Measurements from ENCODE around the gene TASOR2. TPM values are rescaled to one million over a fixed set of nuclear protein-coding genes. Genes with fewer than 3 reads are reported as not detected.

The TASOR2 gene
- total RNA-seq, 1 experiment from 2014 or later: 57.4 TPM

- no peak overlapping the region for H3K4me3 ChIP-seq (ENCODE audit: low read depth in 2 of 2, low read length in 2 of 2)
- H3K4me1 ChIP-seq (ENCODE audit: control insufficient read depth, insufficient read depth, low read length): no peaks in the 10 kb centered on the region
- in situ Hi-C loops (cut with HindIII; ENCODE audit: low pct_unique_long_range_greater_than_20kb, low sequenced_read_pairs): no loop called here
- POLR2A ChIA-PET: no interaction called here
- no peak overlapping the region for H3K27ac ChIP-seq (ENCODE audit: low read length)
- H3K9me3 ChIP-seq (ENCODE audit: control insufficient read depth, insufficient read depth, low read depth, low read length): no peaks in the 10 kb centered on the region
- intact Hi-C loops (cut with micrococcal nuclease; ENCODE audit: unreplicated experiment): no loop called here
- no peak for ATAC-seq
- TF ChIP-seq POLR2AphosphoS5 (IDR thresholded peaks at IDR 0.05; ENCODE audit: low read depth, low read length) (no peak), CTCF (IDR thresholded peaks at IDR 0.05) (no peak), REST (IDR thresholded peaks at IDR 0.05; ENCODE audit: insufficient read depth in 1 of 2, low read depth in 2 of 2, low read length in 1 of 2) (no peak), TCF7L2 (IDR thresholded peaks at IDR 0.05; ENCODE audit: low read depth, low read length) (no peak), SIN3A (IDR thresholded peaks at IDR 0.05; ENCODE audit: borderline replicate concordance, insufficient read depth, low read depth, low read length) (no peak)
- no peaks in the 10 kb centered on the region for H3K27me3 ChIP-seq (ENCODE audit: control insufficient read depth, insufficient read depth, low read length)
- CTCF ChIA-PET: no interaction called here
- BruUV-seq (replicated peaks): no TSS peak
- no peak for DNase-seq (ENCODE audit: low read depth, low spot score)
- H3K36me3 ChIP-seq (ENCODE audit: control insufficient read depth, insufficient read depth, low read length): no peaks in the 10 kb centered on the region; the same call in 1 of the 2 replicates
These were observed 23.6 kb upstream of the TASOR2 start for GRCh38 chr10:5661043-5661442.

- no peaks in the 10 kb centered on the region for H3K27me3 ChIP-seq (ENCODE audit: control insufficient read depth, insufficient read depth, low read length)
- BruUV-seq (replicated peaks): no TSS peak
- in situ Hi-C loops (cut with HindIII; ENCODE audit: low pct_unique_long_range_greater_than_20kb, low sequenced_read_pairs): no loop called here
- TF ChIP-seq CTCF (IDR thresholded peaks at IDR 0.05) (no peak), REST (IDR thresholded peaks at IDR 0.05; ENCODE audit: insufficient read depth in 1 of 2, low read depth in 2 of 2, low read length in 1 of 2) (no peak), TCF7L2 (IDR thresholded peaks at IDR 0.05; ENCODE audit: low read depth, low read length) (no peak), POLR2AphosphoS5 (IDR thresholded peaks at IDR 0.05; ENCODE audit: low read depth, low read length) (no peak)
- POLR2A ChIA-PET: no interaction called here
- H3K36me3 ChIP-seq (ENCODE audit: control insufficient read depth, insufficient read depth, low read length): no peaks in the 10 kb centered on the region; the same call in 1 of the 2 replicates
- no peak for DNase-seq (ENCODE audit: low read depth, low spot score)
- peaks cover 4% of the 10 kb centered on the region; the same call in 1 of the 2 replicates for H3K4me1 ChIP-seq (ENCODE audit: control insufficient read depth, insufficient read depth, low read length)
- H3K9me3 ChIP-seq (ENCODE audit: control insufficient read depth, insufficient read depth, low read depth, low read length): no peaks in the 10 kb centered on the region
- intact Hi-C loops (cut with micrococcal nuclease; ENCODE audit: unreplicated experiment): no loop called here
- no peak overlapping the region for H3K4me3 ChIP-seq (ENCODE audit: low read depth in 2 of 2, low read length in 2 of 2)
- no peak for ATAC-seq
- H3K27ac ChIP-seq (ENCODE audit: low read length): no peak overlapping the region
- CTCF ChIA-PET: no interaction called here
These were observed 21.7 kb upstream of the TASOR2 start for GRCh38 chr10:5662708-5663579.

All from Panc1 (cell line).